Renal pelvis (tissue), 4 donors: ENCODE measurements around the gene CENPO. TPM values are rescaled to one million over a fixed set of nuclear protein-coding genes. Genes with fewer than 3 reads are reported as not detected.

ENCODE experiments used
- DNase-seq: peaks from one replicate; pipeline ENCODE4 v3.0.0-alpha.2; 2013
- polyA plus RNA-seq, 3 donors: library from polyadenylated mRNA; unstranded; fragments of 120-200 nt; gene quantifications; one replicate each; pipeline ENCODE4 v1.2.1, GENCODE V29; 2013; ENCODE audit not compliant: insufficient read length in 3 of 3

CENPO gene
- polyA plus RNA-seq, 3 donors: 17.8 to 20.9 (median 19.8) TPM

GRCh38 chr2:24857746-24858145 lies 64.5 kb downstream of the CENPO start:
- no peak for DNase-seq

- DNase-seq: no peak
Measured at GRCh38 chr2:24858996-24859395, 65.8 kb downstream of the CENPO start.

GRCh38 chr2:24859968-24860600 lies 66.9 kb downstream of the CENPO start:
- no peak for DNase-seq

GRCh38 chr2:24860631-24861030 lies 67.4 kb downstream of the CENPO start:
- no peak for DNase-seq

- no peak for DNase-seq
Measured at GRCh38 chr2:24861500-24861899, 68.3 kb downstream of the CENPO start.

- no peak for DNase-seq
Measured at GRCh38 chr2:24863641-24864040, 70.4 kb downstream of the CENPO start.

GRCh38 chr2:24866946-24867345 lies 73.7 kb downstream of the CENPO start:
- no peak for DNase-seq

GRCh38 chr2:24870440-24870839 lies 77.2 kb downstream of the CENPO start:
- DNase-seq: no peak

- no peak for DNase-seq
Measured at GRCh38 chr2:24870891-24871705, 77.9 kb downstream of the CENPO start.

GRCh38 chr2:24871852-24872333 lies 78.7 kb downstream of the CENPO start:
- DNase-seq: no peak

Other genes with a start within 250 kb of the CENPO start
- gene PTRHD1, start within 50 bp of the CENPO start, polyA plus RNA-seq: 10 to 100 TPM; 34.4 to 44.7 (median 35.7) TPM
- 10 to 100 TPM; 19.4 to 26.6 (median 20.2) TPM for gene ADCY3, start 126.8 kb downstream of the CENPO start, polyA plus RNA-seq
- gene DNAJC27, start 178.5 kb downstream of the CENPO start, polyA plus RNA-seq: 10 to 100 TPM in 1 of 3 donors, 1 to 10 TPM in 2; 8.0 to 10.3 (median 9.4) TPM
- gene EFR3B, start 248.7 kb downstream of the CENPO start, polyA plus RNA-seq: 1 to 10 TPM; 6.7 to 8.6 (median 8.2) TPM